Measurements from ENCODE around the gene SLX4IP. TPM values are rescaled to one million over a fixed set of nuclear protein-coding genes. Genes with fewer than 3 reads are reported as not detected.

SLX4IP gene
- total RNA-seq, 5 donors from 2014 or later (not counting 1 experiment from before 2014, with no cell fraction given) = 4.2 to 5.9 (median 5.2) TPM

- Mint-ChIP-seq H3K4me3 (no peak overlapping the region), H3K9me3 (no peaks in the 10 kb centered on the region), H3K4me1 (peaks cover under 1 to 18% (median 17%) of the 10 kb centered on the region in 3 donors), H3K36me3 (no peaks in the 10 kb centered on the region), H3K27me3 (peaks cover 29 to 40% of the 10 kb centered on the region in 2 donors), H3K27ac (no peak overlapping the region)
- no peak for ATAC-seq (replicated peaks in 1 of 4)
- Histone ChIP-seq H3K27ac (ENCODE audit: low read length) (no peak overlapping the region), H3K4me3 (ENCODE audit: control insufficient read depth in 1 of 2, extremely low read depth in 1 of 2, low read length in 1 of 2) (no peak overlapping the region), H3K36me3 (ENCODE audit: control insufficient read depth in 2 of 2, extremely low read depth in 1 of 2, insufficient read depth in 1 of 2, low read length in 1 of 2) (no peaks in the 10 kb centered on the region), H3K27me3 (replicated peaks in 1 of 2; ENCODE audit: control insufficient read depth in 2 of 2, extremely low read depth in 1 of 2, insufficient read depth in 2 of 2, low read length in 1 of 2) (peaks cover 0 to 44% of the 10 kb centered on the region in 2 experiments), H3K9me3 (no peaks in the 10 kb centered on the region), H3K4me1 (ENCODE audit: control insufficient read depth in 1 of 2, extremely low read depth in 1 of 2, insufficient read depth in 2 of 2, low read length in 2 of 2) (peaks cover 0 to 32% of the 10 kb centered on the region in 2 experiments)
- CTCF ChIA-PET = no interaction called here
- POLR2A ChIA-PET = no interaction called here
- no peak for DNase-seq
- WGBS (ENCODE audit: insufficient coverage) = 0% methylated on average over 1 of the region's 3 CpGs
Measured at GRCh38 chr20:10676518-10676917, 241.4 kb downstream of the SLX4IP start.

Other genes with a start within 250 kb of the SLX4IP start
- gene SNAP25, start 216.5 kb upstream of the SLX4IP start, total RNA-seq = under 1 TPM in 1 of 5 donors, not detected in 4; 0.18 TPM
- 10 to 100 TPM in 3 of 5 donors, 1 to 10 TPM in 2; 5.1 to 13.5 (median 11.9) TPM for gene MKKS, start 1.1 kb upstream of the SLX4IP start, total RNA-seq
- gene JAG1, start 238.7 kb downstream of the SLX4IP start, total RNA-seq = 1 to 10 TPM in 1 of 5 donors, under 1 TPM in 4; 0.12 to 1.1 (median 0.56) TPM